Left forelimb (tissue), 1 donor: ENCODE measurements around the gene NPAS3.

Source experiments
- DNase-seq: peaks from one replicate; pipeline ENCODE4 v3.0.0-alpha.2; 2018; ENCODE audit warnings: low spot score

NPAS3 gene

GRCh38 chr14:33793398-33794110, 854.9 kb downstream of the NPAS3 start:
- DNase-seq: no peak

- DNase-seq: no peak
Observed at GRCh38 chr14:33794791-33795305, 856.2 kb downstream of the NPAS3 start.

GRCh38 chr14:33796356-33796755, 857.7 kb downstream of the NPAS3 start:
- no peak for DNase-seq

GRCh38 chr14:33799705-33800570, 861.3 kb downstream of the NPAS3 start:
- no peak for DNase-seq

- no peak for DNase-seq
Observed at GRCh38 chr14:33800735-33801163, 862.1 kb downstream of the NPAS3 start.

DNA sequence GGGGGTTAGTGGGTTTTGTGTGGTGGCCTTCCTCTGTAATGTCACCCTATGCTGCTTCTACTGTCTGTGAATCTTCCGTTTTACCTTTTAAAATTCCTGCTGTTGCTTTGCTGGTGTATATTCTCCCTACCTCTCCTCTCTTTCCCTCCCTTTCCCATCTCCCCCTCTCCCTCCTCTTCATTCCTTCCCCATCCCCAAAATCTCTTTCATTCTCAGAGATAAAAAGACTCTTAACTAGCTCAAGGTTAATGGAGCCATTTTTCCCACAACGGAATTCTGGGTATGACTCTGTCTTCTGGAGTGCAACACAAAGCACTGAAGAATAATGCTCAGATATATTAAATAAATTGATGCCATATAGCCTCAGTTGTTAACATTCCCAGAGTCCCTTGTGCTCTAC, 864.1 kb downstream of the NPAS3 start:
- DNase-seq: no peak

GRCh38 chr14:33805593-33805992, 866.9 kb downstream of the NPAS3 start:
- no peak for DNase-seq

GRCh38 chr14:33806905-33807304, 868.2 kb downstream of the NPAS3 start:
- DNase-seq: no peak

DNA sequence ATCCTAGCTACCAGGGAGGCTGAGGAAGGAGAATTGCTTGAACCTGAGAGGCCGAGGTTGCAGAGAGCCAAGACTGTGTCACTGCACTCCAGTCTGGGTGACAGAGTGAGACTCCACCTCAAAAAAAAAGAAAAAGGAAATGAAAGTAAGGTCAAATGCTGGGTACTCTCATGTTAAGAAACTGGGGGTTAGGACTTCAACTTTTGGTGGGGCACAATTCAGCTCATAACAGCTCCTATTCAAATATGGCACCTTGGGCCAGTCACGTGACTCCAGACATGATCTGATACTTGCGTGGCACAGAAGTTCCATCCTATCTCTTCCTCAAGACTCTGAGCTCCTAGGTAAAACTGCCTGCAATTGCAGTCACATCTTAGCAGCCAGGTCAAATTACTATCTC, 869.5 kb downstream of the NPAS3 start:
- DNase-seq: no peak

DNA sequence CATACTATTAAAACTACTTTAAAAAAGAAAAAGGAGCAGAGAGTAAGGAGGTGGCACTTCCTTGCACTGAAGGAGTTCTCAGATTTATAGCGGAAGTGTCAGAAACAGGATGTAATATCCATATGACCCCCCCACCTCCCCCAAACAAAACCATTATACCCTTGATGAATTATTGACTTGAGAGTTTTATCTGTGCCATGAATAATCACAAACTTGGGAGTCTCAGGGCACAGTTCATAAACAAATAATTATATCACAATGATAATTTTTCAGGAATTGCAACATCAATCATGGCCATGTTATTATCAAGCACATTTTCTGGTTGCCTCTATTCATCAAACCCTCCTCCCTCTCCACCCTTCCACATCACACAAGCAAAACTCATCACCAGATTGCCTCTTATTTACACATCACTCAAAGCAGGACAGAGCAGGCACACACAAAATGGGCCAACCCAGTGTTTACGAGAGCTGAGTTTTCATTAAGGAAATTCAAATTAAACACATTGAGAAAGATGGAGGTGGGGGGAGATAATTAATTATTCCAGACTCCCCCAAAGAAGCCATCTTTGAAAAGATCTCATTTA, 870.8 kb downstream of the NPAS3 start:
- DNase-seq: no peak

DNA sequence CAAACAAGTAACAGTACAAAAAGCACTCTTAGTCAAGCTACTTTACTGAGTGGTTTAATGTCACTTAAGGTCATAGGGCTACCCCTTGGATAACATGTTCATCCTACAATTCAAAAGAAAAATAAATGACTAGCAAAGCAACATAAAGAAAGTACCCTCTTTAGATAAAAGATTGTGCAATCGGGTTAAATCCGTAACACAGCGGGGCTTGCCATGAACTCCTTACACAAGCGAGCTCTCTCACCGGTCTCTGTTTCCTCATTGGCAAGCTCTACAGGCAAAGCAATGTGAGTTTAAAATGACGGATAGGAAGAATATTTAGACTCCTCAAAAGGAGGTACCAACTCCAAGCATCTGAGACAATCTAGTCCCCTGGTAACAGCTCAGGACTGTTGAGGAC, 871.6 kb downstream of the NPAS3 start:
- no peak for DNase-seq

DNA sequence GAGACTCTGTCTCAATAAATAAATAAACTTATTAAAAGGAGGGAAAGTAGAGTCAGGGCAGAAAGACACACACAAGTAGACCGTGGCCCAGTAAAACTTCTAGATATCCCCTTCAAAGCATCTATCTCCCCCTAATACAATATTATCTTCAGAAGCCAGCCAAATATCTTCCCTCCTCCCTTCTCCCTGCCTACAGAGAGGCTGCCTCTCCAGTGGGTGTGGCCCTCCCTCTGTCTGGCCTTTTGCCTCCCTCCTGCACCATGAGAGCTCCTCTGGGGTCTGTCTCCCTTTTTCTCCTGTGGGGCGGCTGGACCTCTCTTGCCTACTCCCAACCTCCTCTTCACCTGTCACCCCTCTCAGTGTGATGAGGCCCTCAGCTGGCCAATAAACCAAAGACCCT, 873.0 kb downstream of the NPAS3 start:
- no peak for DNase-seq

GRCh38 chr14:33812181-33812580, 873.5 kb downstream of the NPAS3 start:
- no peak for DNase-seq

GRCh38 chr14:33812601-33813000, 873.9 kb downstream of the NPAS3 start:
- no peak for DNase-seq

DNA sequence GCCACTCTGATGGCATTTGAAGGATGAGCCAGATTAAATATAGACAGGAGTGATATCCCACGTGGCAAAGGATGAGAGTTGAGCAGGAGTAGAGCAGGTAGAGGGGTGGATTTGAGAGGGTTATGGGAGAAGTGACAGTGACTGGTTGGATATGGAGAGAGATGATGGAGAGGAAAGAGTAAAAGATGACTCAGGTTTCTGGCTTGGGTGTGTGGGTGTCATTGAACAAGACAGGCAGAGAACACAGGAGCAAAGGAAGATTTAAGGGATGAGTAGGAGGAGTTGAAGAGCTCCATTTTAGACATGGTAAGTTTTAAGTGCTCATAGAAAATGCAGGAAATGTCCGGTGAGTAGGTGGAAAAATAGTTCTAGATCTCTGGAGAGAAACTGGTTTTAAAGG, 875.3 kb downstream of the NPAS3 start:
- DNase-seq: no peak

DNA sequence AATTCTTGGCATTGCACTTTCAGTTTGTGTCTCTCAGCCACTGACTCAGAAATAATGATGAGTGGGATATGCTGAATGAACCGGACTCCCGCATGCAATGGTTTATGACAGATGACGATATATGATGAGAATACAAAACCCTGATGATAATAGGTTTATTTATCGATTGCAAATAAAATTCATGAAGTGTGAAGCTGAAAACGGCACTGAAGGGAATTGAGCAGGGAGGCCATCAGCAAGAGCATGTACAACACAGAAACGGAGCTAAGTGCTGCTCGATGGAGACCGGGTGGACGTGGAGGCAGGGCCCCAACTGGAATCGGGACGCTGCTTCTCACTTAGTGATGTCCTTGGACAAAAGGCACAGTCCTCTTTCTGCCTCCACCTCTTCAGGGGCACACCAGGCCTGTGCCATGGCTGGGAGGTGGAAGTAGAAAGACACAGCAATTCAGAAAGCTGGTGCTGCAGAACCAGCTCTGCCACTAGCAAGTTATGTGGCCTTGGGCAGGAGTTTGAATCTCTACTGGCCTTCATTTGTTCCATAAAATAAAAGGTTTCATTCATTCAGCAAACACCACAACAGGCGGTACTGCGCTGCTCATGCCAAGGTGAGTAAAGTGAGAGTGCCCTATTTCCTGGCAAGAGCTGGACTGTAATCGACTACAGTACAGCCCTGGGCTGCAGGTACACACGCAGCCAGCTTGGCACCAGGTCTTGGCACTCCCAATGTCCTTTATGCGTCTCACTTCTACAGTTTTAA, 895.2 kb downstream of the NPAS3 start:
- no peak for DNase-seq

- DNase-seq: no peak
Observed at GRCh38 chr14:33834466-33835260, 896.0 kb downstream of the NPAS3 start.

DNA sequence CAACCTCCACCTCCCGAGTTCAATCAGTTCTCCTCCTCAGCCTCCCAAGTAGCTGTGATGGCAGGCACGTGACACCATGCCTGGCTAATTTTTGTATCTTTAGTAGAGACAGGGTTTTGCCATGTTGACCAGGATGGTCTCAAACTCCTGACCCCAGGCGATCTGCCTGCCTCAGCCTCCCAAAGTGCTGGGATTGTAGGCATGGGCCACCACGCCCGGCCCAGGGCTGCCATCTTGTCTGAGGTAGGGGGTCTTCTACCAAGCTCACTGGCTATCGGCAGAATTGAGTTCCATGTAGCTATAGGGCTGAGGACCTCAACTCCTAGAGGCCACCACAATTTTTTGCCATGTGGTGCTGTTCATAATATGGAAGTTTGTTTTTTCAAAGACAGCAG, 896.6 kb downstream of the NPAS3 start:
- no peak for DNase-seq

- DNase-seq: no peak
Observed at GRCh38 chr14:33835677-33836076, 897.0 kb downstream of the NPAS3 start.

DNA sequence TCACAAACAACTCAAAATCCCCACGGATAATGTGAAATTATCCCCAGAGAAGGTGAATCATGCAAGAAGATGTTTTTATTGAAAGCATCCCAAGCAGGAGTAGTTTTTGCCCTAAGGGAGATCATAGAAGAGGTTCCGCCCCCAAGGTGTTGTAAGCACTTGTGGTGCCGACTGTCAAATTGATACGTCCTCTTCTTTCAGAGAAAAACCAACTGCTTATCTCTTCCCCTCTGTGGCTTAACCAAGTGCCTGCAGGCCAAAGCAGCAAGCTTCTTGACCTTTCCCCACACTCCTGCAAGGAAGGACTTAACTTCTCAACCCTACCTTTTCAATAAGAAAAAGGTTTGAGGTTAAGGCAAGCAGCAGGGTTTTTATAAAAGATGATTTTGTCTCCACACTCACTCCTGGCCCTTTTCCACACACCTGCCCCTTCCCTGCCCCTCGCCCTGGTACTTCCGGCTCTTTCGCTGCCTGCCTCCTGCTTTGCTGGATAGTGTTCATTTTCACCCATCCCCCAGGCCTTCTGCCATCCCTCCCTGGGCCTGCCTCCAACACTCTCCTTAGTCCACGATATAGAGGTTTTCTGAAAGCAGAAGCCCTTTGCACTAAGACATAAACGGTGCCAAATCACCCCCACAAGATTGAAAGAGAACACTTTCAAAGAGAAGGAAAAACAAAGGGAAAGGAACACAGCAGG, 897.7 kb downstream of the NPAS3 start:
- DNase-seq: no peak
